GM12801 (cell line): ENCODE results near the gene FANCL.

Source experiments
- CTCF ChIP-seq: IDR thresholded peaks from one replicate; pipeline ENCODE4 v1.5.1; 2011; ENCODE audit warnings: control low read depth; ENCODE audit not compliant: insufficient read length; ENCODE audit errors: extremely low read depth

FANCL gene

GRCh38 chr2:58240670-58241545, at the start of gene FANCL:
Gene FANCL (minus strand): TSS chr2:58241325. CDS start chr2:58241313, 12 bp downstream.
- TF ChIP-seq CTCF: no peak

GRCh38 chr2:58289029-58289428, 47.9 kb upstream of the FANCL start:
- TF ChIP-seq CTCF: no peak

GRCh38 chr2:58283931-58284330, 42.8 kb upstream of the FANCL start:
- TF ChIP-seq CTCF: no peak

- TF ChIP-seq CTCF: no peak
Observed at GRCh38 chr2:58271826-58272225, 30.7 kb upstream of the FANCL start.

GRCh38 chr2:58268685-58269084, 27.6 kb upstream of the FANCL start:
- no peak for TF ChIP-seq CTCF

- no peak for TF ChIP-seq CTCF
Observed at GRCh38 chr2:58266211-58266610, 25.1 kb upstream of the FANCL start.

- no peak for TF ChIP-seq CTCF
Observed at GRCh38 chr2:58261209-58261608, 20.1 kb upstream of the FANCL start.
